HepG2 (cell line): Measurements from ENCODE around the gene MYLK. TPM values are rescaled to one million over a fixed set of nuclear protein-coding genes. Genes with fewer than 3 reads are reported as not detected.

Experiments used
- ADNP ChIP-seq: sonication (generic); formaldehyde crosslinking; IDR thresholded peaks from 2 replicates; pipeline ENCODE4 v1.4.0; 2020; ENCODE audit warnings: missing genetic modification reagents
- ARNT ChIP-seq: fragments of 450-650 bp; IDR thresholded peaks from 2 replicates; pipeline ENCODE4 v1.6.1; 2017
- EHMT2 ChIP-seq: fragments of 200-600 bp; sonication (generic); IDR thresholded peaks from 2 replicates; pipeline ENCODE4 v1.7.0; 2017; ENCODE audit warnings: antibody characterized with exemption, low read depth, low read length, borderline replicate concordance
- EP300 ChIP-seq, 3 experiments: sonication (generic) in 1 of 3; formaldehyde crosslinking in 1 of 3; IDR thresholded peaks; 2 replicates each; pipeline versions ENCODE4 v1.5.1 to v1.6.1; 2011 to 2020; ENCODE audit warnings: low read depth in 2 of 3, low read length in 2 of 3, borderline replicate concordance in 1 of 3, improper control_type of control experiment in 1 of 3, mild to moderate bottlenecking in 1 of 3, missing genetic modification reagents in 1 of 3, moderate library complexity in 1 of 3
- GTF3A ChIP-seq: sonication (generic); formaldehyde crosslinking; conservative IDR thresholded peaks from 2 replicates; pipeline ENCODE4 v1.4.0; 2020; ENCODE audit warnings: mild to moderate bottlenecking, missing genetic modification reagents
- KAT2B ChIP-seq: fragments of 150-350 bp; IDR thresholded peaks from 2 replicates; pipeline ENCODE4 v1.6.1; 2014; ENCODE audit warnings: low read depth, low read length, borderline replicate concordance
- MEIS1 ChIP-seq: sonication (generic); formaldehyde crosslinking; IDR thresholded peaks from 2 replicates; pipeline ENCODE4 v1.9.0; 2021; ENCODE audit warnings: mild to moderate bottlenecking, missing genetic modification reagents, moderate library complexity, borderline replicate concordance
- MLLT10 ChIP-seq: sonication (generic); formaldehyde crosslinking; IDR thresholded peaks from 2 replicates; pipeline ENCODE4 v1.4.0; 2020; ENCODE audit warnings: missing genetic modification reagents
- NFIB ChIP-seq: sonication (generic); formaldehyde crosslinking; IDR thresholded peaks from 2 replicates; pipeline ENCODE4 v1.9.0; 2021; ENCODE audit warnings: missing genetic modification reagents, mild to moderate bottlenecking, borderline replicate concordance
- POLR2A ChIP-seq, 2 experiments: IDR thresholded peaks; 2 replicates each; pipeline ENCODE4 v1.6.1; 2011; ENCODE audit warnings: low read depth in 2 of 2, low read length in 2 of 2, mild to moderate bottlenecking in 1 of 2, moderate library complexity in 1 of 2; ENCODE audit not compliant: insufficient read depth in 1 of 2
- SMYD3 ChIP-seq: sonication (generic); formaldehyde crosslinking; IDR thresholded peaks from 2 replicates; pipeline ENCODE4 v1.8.1; 2023; ENCODE audit warnings: mild to moderate bottlenecking, missing genetic modification reagents
- SNAPC2 ChIP-seq: sonication (generic); formaldehyde crosslinking; IDR thresholded peaks from 2 replicates; pipeline ENCODE4 v1.8.1; 2022; ENCODE audit warnings: mild to moderate bottlenecking, missing genetic modification reagents
- ZNF431 ChIP-seq: sonication (generic); formaldehyde crosslinking; IDR thresholded peaks from 2 replicates; pipeline ENCODE4 v1.9.0; 2022; ENCODE audit warnings: missing genetic modification reagents, low read depth, mild to moderate bottlenecking, borderline replicate concordance
- ZNF629 ChIP-seq: sonication (generic); formaldehyde crosslinking; conservative IDR thresholded peaks from 2 replicates; pipeline ENCODE4 v1.5.0; 2020; ENCODE audit warnings: missing genetic modification reagents
- ZNF737 ChIP-seq: sonication (generic); formaldehyde crosslinking; IDR thresholded peaks from 2 replicates; pipeline ENCODE4 v1.5.0; 2020; ENCODE audit warnings: missing genetic modification reagents, mild to moderate bottlenecking, borderline replicate concordance
- ZNF782 ChIP-seq: sonication (generic); formaldehyde crosslinking; IDR thresholded peaks from 2 replicates; pipeline ENCODE4 v1.4.0; 2020; ENCODE audit warnings: missing genetic modification reagents, mild to moderate bottlenecking, borderline replicate concordance
- polyA plus RNA-seq, 8 experiments: library from polyadenylated mRNA; depleted of rRNA in 3 of 8; stranded (reverse) in 7 of 8; unstranded in 1 of 8; fragments of >200 nt; fragmentation: Illumina TruSeq in 4 of 8; extraction: Trizol in 4 of 8; gene quantifications; 2 replicates each; pipeline versions ENCODE4 v1.2.1 to v1.2.3, GENCODE V29; 2011 to 2016; ENCODE audit warnings: low read depth in 4 of 8, missing spikeins in 1 of 8, mixed read lengths in 1 of 8; ENCODE audit not compliant: insufficient read depth in 1 of 8
- total RNA-seq, 5 experiments: library from RNA; depleted of rRNA; stranded (reverse); fragments of >200 nt; fragmentation: Illumina TruSeq; extraction: Trizol; gene quantifications; 2 replicates each; pipeline ENCODE4 v1.2.3, GENCODE V29; 2016; ENCODE audit warnings: low read depth in 1 of 5
- TF ChIP-seq, protein P1 (sequence below): IDR thresholded peaks from 2 replicates; pipeline ENCODE4 v1.6.1; 2016; ENCODE audit warnings: missing genetic modification reagents, missing compliant biosample characterization
- TF ChIP-seq, protein P2 (sequence below): sonication (generic); formaldehyde crosslinking; IDR thresholded peaks from 2 replicates; pipeline ENCODE4 v1.4.0; 2020; ENCODE audit warnings: missing genetic modification reagents
- TF ChIP-seq, protein P3 (sequence below), 2 experiments: sonication (generic) in 1 of 2; formaldehyde crosslinking in 1 of 2; IDR thresholded peaks; 2 replicates each; pipeline versions ENCODE4 v1.5.1 to v1.6.1; 2011 to 2020; ENCODE audit warnings: borderline replicate concordance in 1 of 2, low read depth in 1 of 2, low read length in 1 of 2, mild to moderate bottlenecking in 1 of 2, missing genetic modification reagents in 1 of 2, moderate library complexity in 1 of 2
- TF ChIP-seq, protein P4 (sequence below): sonication (generic); formaldehyde crosslinking; IDR thresholded peaks from 2 replicates; pipeline ENCODE4 v1.4.0; 2020; ENCODE audit warnings: missing genetic modification reagents
- TF ChIP-seq, protein P5 (sequence below): sonication (generic); formaldehyde crosslinking; IDR thresholded peaks from 2 replicates; pipeline ENCODE4 v1.4.0; 2020; ENCODE audit warnings: missing genetic modification reagents

Gene MYLK
- total and polyA plus RNA-seq, 2 of the 13 experiments (the other 11 are each of a cell fraction or from before 2014, with no cell fraction given): 10.6 to 34.9 TPM

DNA sequence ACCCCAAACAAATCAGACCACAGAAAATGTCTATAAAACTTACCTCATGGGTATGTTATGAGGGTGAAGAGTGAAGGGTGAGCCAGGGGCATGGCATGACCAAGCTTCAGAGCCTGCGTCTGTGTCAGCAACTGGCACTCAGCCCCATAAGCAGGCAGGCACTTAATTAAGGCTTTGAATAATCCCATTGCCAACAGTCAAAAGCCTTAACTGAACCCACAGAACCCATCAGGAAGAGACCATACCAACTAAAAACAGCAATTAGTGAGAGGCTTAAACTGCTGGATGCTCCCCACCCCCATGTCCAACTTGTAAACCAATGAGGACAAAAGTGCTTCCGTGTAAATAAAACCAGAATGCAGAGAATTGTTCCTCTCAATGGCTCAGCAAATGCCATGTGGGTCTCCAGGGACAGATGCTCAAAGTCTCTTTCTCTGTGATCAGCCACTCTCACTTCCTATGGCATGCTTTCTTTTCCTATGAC is 126.0 kb downstream of the MYLK start (continued):
- TF ChIP-seq, protein P1, sequence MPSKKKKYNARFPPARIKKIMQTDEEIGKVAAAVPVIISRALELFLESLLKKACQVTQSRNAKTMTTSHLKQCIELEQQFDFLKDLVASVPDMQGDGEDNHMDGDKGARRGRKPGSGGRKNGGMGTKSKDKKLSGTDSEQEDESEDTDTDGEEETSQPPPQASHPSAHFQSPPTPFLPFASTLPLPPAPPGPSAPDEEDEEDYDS (CRISPR knock-in tag): peak; percentile 58
- TF ChIP-seq GTF3A (CRISPR knock-in tag): no peak
- TF ChIP-seq, protein P2, sequence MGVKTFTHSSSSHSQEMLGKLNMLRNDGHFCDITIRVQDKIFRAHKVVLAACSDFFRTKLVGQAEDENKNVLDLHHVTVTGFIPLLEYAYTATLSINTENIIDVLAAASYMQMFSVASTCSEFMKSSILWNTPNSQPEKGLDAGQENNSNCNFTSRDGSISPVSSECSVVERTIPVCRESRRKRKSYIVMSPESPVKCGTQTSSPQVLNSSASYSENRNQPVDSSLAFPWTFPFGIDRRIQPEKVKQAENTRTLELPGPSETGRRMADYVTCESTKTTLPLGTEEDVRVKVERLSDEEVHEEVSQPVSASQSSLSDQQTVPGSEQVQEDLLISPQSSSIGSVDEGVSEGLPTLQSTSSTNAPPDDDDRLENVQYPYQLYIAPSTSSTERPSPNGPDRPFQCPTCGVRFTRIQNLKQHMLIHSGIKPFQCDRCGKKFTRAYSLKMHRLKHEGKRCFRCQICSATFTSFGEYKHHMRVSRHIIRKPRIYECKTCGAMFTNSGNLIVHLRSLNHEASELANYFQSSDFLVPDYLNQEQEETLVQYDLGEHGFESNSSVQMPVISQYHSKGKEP (CRISPR knock-in tag): no peak
- peak in 1 of 2 experiments; percentile 59; a peak in 1 of 4 replicates for TF ChIP-seq EP300 (IDR thresholded peaks at IDR 0.05; ENCODE audit: low read depth in 2 of 2, low read length in 2 of 2)
- 0 out of 2 replicates have a peak, but pooled peaks have one; percentile 15 for TF ChIP-seq EP300 (CRISPR knock-in tag; IDR thresholded peaks at IDR 0.05; ENCODE audit: borderline replicate concordance)
- TF ChIP-seq ADNP: no peak
- peak; percentile 72; the same call in 1 of the 2 replicates for TF ChIP-seq EHMT2
- no peak for TF ChIP-seq SMYD3
- TF ChIP-seq, protein P3, sequence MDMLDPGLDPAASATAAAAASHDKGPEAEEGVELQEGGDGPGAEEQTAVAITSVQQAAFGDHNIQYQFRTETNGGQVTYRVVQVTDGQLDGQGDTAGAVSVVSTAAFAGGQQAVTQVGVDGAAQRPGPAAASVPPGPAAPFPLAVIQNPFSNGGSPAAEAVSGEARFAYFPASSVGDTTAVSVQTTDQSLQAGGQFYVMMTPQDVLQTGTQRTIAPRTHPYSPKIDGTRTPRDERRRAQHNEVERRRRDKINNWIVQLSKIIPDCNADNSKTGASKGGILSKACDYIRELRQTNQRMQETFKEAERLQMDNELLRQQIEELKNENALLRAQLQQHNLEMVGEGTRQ (IDR thresholded peaks at IDR 0.05; ENCODE audit: low read depth, low read length): no peak
- TF ChIP-seq, protein P3 (CRISPR knock-in tag; IDR thresholded peaks at IDR 0.05; ENCODE audit: borderline replicate concordance): no peak
- TF ChIP-seq POLR2A (IDR thresholded peaks at IDR 0.05; ENCODE audit: insufficient read depth in 1 of 2, low read depth in 2 of 2, low read length in 2 of 2): 0 out of 4 replicates have a peak, but pooled peaks of 1 of the 2 experiments have one; percentile 25
- no peak for TF ChIP-seq NFIB (CRISPR knock-in tag)
- TF ChIP-seq ZNF737 (CRISPR knock-in tag): no peak
- no peak for TF ChIP-seq ZNF431 (CRISPR knock-in tag)
- no peak for TF ChIP-seq SNAPC2 (CRISPR knock-in tag)
- TF ChIP-seq MEIS1 (CRISPR knock-in tag): no peak
- TF ChIP-seq ZNF629 (CRISPR knock-in tag): no peak
- TF ChIP-seq KAT2B: no peak
- TF ChIP-seq, protein P4, sequence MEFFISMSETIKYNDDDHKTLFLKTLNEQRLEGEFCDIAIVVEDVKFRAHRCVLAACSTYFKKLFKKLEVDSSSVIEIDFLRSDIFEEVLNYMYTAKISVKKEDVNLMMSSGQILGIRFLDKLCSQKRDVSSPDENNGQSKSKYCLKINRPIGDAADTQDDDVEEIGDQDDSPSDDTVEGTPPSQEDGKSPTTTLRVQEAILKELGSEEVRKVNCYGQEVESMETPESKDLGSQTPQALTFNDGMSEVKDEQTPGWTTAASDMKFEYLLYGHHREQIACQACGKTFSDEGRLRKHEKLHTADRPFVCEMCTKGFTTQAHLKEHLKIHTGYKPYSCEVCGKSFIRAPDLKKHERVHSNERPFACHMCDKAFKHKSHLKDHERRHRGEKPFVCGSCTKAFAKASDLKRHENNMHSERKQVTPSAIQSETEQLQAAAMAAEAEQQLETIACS (CRISPR knock-in tag): no peak
- TF ChIP-seq, protein P5, sequence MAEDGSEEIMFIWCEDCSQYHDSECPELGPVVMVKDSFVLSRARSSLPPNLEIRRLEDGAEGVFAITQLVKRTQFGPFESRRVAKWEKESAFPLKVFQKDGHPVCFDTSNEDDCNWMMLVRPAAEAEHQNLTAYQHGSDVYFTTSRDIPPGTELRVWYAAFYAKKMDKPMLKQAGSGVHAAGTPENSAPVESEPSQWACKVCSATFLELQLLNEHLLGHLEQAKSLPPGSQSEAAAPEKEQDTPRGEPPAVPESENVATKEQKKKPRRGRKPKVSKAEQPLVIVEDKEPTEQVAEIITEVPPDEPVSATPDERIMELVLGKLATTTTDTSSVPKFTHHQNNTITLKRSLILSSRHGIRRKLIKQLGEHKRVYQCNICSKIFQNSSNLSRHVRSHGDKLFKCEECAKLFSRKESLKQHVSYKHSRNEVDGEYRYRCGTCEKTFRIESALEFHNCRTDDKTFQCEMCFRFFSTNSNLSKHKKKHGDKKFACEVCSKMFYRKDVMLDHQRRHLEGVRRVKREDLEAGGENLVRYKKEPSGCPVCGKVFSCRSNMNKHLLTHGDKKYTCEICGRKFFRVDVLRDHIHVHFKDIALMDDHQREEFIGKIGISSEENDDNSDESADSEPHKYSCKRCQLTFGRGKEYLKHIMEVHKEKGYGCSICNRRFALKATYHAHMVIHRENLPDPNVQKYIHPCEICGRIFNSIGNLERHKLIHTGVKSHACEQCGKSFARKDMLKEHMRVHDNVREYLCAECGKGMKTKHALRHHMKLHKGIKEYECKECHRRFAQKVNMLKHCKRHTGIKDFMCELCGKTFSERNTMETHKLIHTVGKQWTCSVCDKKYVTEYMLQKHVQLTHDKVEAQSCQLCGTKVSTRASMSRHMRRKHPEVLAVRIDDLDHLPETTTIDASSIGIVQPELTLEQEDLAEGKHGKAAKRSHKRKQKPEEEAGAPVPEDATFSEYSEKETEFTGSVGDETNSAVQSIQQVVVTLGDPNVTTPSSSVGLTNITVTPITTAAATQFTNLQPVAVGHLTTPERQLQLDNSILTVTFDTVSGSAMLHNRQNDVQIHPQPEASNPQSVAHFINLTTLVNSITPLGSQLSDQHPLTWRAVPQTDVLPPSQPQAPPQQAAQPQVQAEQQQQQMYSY: no peak
- TF ChIP-seq ZNF782: no peak
- no peak for TF ChIP-seq MLLT10 (CRISPR knock-in tag)
- TF ChIP-seq ARNT: no peak
